COLO829 (cell line): ENCODE results near the gene EFCAB7.

ENCODE experiments used
- DNase-seq: peaks from one replicate; pipeline ENCODE4 v3.0.0; 2012; ENCODE audit warnings: low spot score

EFCAB7 gene, protein sequence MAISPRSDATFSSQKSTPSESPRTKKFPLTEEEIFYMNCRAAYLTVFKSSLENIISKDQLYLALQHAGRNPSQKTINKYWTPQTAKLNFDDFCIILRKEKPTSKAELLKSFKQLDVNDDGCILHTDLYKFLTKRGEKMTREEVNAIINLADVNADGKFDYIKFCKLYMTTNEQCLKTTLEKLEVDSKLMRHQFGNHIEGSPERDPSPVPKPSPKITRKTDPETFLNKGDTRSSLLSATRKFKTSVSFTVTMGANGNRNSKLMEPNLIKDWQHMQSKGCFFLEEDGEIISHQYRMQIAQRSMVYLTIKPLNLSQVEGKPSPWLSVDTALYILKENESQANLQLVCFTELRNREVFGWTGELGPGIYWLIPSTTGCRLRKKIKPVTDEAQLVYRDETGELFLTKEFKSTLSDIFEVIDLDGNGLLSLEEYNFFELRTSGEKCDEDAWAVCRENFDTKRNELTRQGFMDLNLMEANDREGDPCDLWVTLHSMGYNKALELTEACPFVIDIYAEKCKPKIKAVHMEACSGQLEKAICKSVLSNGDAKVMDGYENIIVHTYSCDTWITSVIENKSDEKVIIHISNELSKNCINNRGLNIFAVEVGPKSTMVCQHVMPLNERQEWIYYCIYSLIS

DNA sequence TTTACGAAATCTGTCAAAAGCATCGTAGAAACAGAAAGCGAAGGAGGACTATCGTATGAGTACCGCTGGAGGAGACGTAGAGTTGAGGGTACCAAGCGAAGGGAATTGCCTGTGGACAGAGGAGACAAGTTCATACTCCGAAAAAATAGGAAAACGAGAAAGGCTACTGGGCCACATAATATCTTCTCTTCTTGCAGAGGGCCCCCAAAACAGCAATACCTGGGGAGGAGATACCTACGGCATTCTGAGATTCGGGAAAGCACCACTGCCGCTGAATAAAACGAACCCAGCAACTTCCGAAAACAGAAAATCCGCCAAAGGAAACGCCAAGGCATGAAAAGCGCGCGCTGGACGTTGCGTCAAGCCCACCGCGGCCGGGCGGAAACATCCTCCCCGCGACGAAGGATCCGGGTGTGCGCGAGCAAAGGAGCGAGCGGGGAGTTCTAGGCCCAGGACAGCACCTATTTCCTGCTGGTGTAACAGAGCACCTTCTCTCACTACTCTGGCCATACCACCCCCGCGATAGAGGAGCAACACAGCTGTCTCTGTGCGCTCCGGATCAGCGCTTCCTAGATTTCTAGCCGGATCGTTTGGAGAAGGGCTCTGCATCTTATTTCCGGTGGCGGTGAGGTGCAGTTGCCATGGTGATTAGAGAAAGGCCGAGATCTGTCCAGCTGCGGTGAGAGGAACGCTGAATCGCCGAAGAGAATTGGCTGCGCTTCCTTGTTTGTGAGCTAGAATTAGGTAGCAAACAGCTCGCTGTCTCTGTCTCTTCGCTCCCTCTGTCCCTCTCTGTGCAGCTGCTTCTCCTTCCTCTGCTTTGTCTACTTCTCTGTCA, at the start of gene EFCAB7, which contains the start of gene ITGB3BP:
EFCAB7 (plus strand) TSS at position 635 of the 838 bp plus-strand sequence. CDS start 2,048 bp downstream, outside the sequence.
ITGB3BP (minus strand) TSS at position 335 of the 838 bp plus-strand sequence; CDS start at position 243, 92 bp downstream.
- peak; percentile 82 for DNase-seq

DNA sequence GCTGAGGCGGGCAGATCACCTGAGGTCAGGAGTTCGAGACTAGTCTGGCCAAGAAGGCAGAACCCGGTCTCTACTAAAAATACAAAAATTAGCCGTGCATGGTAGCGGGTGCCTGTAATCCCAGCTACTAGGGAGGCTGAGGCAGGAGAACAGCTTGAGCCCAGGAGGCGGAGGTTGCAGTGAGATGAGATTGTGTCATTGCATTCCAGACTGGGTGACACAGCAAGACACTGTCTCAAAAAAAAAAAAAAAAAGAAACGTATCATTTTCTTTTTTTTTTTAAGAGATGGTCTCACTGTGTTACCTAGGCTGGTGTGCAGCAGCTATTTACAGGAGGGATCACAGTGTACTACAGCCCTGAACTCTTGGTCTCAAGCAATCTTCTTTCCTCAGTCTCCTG, 47.6 kb upstream of the EFCAB7 start:
- no peak for DNase-seq

DNA sequence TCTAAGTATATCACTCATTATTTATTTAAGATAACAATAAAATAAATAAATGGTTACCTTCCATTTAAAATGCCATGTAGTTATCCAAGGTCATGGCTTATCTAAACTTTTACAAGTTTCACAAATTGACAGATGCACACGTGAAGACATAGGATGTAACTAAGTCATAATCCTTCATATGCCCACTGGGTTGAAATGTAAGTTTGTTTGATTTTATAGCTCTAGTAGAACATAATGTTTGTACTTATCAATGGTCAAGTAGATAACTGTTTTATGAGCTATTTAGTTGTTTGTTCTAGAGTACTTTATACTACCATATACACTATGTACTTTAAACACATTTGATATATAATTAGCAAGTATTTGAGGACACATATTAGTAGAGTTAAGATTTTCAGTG, 43.3 kb upstream of the EFCAB7 start:
- DNase-seq = no peak

DNA sequence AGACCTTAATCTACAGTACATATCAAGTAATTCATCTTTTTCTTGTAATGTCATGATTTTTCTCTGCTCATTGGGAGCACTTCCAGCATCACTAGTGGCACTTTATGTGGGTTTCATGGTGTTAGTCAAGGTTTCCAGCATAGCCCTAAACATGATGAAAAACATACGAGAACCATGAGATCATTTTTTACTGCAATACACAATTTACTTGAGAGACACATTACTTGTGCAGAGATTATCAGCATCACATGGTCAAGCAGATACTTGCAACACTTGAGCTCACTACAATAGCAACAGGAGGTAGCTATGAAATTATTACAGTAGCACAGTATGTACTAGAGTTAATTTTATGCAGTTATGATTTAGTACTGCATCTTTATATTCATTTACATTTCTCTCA, 36.7 kb upstream of the EFCAB7 start:
- no peak for DNase-seq

DNA sequence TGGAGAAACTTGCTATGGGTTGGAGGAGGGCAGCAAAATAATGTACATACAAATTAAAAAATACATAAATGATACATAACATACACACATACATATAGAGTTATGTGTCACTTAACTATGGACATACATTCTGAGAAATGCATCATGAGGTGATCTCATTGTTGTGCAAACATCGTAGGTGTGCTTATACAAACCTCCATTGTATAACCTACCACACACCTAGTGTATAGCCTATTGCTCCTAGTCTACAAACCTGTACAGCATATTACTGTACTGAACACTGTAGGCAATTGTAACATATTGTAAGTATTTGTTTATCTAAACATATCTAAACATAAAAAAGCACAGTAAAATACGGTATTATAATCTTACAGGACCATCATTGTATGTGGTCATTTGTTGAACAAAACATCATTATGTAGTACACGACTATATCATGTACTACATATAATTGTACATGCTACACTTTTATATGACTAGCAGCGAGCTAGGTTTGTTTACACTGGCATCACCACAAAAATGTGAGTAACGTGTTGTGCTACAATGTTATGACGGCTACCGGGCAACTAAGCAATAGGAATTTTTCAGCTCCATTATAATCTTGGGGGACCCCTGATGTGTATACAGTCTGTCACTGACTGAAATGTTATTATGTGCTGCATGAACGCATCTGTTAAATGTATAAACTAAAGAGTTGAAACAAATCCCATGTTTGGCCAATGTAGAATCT, 35.8 kb upstream of the EFCAB7 start:
- no peak for DNase-seq

DNA sequence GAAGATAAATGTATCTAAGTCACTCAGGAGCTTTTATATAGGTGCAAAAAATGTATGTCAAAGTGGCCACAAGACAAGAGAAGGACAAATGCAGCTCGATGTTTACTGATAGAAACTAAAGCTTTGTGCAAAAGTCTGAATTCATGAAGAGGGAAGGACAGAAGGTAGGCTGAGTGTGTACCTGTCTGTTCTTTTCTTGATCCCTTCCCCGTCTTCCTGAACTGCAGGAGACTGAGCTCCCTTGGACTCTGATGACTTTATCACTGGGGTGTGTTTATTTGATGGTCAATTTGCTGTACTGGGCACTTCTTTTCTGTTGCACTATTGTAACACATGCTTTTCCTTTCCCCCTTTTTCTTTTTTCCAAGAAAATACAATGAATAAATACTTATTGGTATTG, 25.7 kb upstream of the EFCAB7 start:
- no peak for DNase-seq

DNA sequence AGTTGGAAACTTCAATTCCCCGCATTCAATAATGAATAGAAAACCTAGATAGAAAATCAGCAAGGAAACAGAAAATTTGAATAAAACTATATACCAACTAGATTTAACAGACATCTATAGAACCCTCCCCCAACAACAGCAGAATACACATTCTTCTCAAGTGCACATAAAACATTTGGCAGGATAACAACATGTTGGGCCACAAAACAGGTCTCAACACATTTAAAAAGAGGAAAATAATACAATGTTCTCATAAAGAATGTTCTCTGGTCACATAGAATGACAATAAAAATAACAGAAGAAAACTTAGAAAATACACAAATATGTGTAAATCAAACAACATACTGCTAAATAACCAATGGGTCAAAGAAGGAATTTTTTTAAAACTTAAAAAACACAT, 25.2 kb upstream of the EFCAB7 start:
- DNase-seq = no peak

DNA sequence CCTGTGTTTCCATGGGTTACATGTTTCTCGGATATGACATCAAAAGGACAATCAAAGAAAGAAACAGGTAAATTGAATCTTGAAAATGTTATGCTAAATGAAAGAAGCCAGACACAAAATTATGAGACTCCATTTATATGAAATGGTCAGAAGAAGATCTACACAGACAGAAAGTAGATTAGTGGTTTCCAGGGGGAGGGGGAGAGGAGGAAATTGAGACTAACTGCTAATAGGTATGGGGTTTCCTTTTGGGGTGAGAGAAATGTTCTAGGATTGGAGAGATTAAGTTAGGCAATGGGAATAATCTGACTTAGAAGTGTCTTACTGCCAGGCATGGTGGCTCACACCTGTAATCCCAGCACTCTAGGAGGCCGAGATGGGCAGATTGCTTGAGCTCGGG, 22.1 kb upstream of the EFCAB7 start:
- DNase-seq = no peak

DNA sequence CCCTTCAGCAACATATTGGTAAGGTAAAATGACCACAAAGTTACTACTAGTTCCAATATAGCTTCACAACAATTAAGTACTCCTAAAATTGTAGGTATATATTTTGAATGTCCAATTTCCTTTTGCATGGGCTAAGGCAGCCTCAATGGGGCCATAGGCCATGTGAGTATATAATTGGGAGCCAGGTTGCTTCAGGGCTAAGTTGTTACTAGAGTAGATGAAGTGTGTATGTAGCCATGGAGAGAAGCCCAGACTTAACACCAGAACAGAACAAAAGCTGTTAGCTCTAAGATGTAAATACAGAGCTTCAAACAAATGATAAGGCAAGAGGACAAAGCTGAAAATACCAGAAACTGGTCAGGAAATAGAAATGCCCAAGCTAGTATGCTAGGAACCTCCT, 16.5 kb upstream of the EFCAB7 start:
- DNase-seq = no peak

DNA sequence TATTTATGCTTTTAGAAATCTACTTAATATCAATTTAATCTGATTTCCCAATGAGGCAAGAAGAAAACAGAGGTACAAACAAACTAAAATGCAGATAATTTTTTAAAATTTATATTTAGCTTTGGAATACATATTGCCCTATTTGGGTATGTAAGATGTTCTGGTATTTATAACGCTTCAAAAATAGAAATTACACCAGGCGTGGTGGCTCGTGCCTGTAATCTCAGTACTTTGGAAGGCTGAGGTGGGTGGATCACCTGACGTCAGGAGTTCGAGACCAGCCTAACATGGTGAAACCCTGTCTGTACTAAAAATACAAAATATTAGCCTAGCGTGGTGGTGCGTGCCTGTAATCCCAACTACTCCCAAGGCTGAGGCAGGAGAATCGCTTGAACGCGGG, 13.6 kb upstream of the EFCAB7 start:
- no peak for DNase-seq

DNA sequence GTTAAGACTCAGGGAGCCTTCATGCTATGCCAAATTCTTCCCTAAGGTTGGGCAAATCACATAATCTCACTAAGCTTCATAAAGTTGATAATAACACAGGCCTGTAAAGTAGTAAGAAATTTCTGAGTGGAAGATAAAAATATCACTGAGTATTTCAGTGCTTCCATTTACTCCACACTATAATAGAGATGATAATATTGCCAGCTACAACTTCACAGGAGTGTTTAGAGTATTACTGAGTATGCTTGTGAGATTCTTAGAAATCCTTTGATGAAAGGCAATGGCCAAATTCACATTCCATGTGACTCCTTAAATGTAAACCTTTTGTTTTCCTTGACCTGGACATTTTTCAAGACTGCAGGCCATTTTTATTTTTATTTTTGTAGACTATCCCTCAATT, 10.7 kb upstream of the EFCAB7 start:
- no peak for DNase-seq

DNA sequence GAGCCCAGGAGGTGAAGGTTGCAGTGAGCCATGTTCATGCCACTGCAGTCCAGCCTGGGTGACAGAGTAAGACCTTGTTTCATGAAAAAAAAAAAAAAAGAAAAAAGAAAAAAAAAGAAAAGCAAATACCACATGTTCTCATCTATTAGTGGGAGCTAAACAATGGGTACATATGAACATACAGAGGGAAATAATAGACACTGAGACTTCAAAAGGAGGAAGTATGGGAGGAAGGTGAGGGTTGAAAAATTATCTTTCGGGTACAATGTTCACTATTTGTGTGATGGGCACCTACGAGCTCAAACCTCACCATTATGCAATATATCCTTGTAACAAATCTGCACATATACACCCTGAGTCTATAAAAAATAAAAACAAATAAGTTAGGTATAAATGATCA, 6.7 kb upstream of the EFCAB7 start:
- no peak for DNase-seq

DNA sequence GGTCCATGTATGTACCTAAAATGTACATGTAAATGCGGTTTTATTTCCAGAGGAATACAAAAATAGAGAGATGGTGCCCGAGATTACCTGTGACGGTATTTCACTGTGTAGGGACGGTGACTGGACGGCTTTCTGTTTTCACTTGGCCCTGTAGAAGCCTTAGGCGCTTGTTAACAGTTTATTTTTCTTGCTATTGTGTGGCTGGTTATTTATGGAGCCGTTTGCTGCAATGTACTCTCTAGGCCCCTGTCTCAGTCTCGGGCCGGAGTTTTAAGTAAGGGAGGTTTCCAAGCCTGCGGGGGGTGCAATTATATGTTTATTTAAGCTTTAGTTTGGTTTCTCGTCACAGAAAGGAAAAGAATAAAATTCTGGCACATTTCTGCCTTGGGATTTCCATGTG, 413 bp downstream of the EFCAB7 start:
- DNase-seq = no peak

DNA sequence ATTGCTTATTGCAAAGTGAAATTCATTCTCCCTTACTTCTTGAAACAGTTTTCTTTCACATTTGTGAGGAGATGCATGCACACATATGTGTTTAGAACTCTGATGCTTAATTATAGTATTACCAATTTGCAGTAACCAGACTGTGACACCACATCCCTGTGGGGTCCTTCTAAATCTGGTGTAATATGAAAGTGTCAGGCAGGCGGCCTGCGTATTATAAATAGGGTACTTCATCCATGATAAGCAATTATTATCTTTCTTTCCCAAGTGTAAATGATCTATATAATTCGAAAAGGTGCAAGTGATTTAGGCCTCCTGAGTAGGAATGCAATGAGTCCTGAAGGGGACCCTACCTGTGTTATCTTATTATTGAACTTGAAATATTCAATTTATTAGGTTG, 876 bp downstream of the EFCAB7 start:
- DNase-seq = no peak

DNA sequence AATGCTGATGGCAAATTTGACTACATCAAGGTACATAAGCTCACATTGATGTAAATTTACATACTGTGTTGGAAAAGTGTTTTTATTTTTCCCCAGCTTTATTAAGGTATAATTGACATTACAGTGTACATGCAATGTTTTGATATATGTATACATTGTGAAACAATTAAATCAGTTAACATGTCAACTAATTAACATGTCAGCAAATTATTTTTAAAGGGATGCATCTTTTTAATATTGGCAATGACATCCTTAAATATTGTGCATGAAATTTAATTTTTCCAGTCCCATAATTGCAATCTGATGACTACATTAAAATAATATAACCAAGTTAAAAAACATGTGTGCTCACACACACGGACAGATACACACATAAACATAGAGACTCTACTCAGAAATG, 9.4 kb downstream of the EFCAB7 start:
- no peak for DNase-seq

DNA sequence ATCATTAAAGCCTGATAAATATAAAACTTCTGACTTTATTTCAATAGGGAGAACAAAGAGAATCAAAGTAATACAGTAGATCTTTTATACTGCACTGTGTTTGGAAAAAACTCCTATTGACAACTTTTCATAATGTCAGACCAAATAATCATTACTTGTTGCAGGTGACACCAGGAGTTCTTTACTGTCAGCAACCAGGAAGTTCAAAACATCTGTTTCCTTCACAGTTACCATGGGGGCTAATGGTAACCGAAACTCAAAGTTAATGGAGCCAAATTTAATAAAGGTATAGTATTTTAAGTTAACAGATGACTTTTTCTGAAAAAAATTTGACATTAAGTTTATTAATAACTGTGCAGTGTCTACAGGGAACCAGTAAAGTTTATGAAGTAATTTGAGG, 10.6 kb downstream of the EFCAB7 start:
- DNase-seq = no peak

DNA sequence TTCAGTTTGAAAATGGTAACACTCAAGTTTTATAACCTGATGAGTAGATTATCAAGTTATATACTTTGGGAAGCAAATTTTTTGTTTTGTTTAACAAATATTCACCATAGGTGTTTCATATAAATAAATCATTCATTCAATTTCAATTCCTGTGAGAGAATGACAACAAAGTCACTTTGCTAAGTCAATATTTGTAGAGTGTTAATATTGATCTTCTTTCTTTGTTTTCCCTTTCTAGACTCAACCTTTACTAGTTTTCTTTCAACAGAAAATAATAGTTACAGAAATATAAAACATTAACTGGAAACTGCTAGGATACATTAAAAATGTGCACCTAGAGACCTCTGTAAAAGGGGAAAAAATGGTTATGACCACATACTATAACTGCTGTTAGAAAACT, 11.1 kb downstream of the EFCAB7 start:
- no peak for DNase-seq

DNA sequence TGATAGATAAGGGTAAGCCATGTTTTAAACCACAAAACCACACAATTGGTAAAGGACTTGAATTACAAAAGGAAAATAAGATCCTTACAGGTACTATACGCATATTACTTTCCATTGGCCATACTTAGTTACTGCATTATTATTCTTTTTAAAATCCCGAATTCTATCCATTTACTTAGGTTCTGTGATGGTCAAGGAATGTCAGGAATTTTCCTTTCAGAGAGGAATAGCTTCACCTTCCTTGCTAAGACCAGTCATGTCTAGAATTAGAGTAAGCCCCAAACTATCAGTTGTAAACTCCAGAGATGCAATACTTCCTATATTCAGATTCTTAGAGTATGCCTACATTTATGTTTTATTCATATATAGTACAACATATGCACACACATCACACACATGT, 13.7 kb downstream of the EFCAB7 start:
- no peak for DNase-seq

DNA sequence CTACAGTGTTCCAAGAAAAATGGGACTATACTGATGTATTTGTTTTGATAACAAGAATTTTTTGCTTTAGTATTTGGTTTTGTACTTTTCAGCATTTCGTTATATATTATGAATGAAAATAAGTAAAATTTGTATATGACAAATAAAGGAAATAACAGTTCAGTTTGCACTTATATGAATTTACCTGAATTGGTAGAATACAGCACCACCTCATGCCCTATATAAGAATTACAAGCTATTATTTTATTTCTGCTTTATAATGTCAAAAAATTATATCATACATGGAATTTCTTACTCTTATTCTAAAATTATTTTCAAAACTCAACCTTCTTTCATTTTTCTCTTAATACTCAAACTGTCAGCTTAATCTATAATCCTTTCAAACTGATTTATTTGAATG, 14.6 kb downstream of the EFCAB7 start:
- DNase-seq = no peak

DNA sequence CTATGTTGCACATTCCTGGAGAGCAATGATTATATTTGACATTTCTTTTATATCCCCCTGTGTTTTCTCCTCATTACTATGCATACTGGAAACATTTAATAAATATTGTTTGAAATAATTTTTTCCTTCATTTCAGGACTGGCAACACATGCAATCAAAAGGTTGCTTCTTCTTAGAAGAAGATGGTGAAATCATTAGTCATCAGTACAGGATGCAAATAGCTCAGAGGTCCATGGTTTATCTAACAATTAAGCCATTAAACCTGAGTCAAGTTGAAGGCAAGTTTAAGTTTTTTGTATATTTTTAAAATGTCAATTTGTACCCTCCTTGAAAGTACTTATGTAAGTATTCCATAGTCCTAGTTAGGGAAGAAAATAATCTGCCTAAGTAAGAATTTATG, 22.5 kb downstream of the EFCAB7 start:
- DNase-seq = peak; percentile 41

DNA sequence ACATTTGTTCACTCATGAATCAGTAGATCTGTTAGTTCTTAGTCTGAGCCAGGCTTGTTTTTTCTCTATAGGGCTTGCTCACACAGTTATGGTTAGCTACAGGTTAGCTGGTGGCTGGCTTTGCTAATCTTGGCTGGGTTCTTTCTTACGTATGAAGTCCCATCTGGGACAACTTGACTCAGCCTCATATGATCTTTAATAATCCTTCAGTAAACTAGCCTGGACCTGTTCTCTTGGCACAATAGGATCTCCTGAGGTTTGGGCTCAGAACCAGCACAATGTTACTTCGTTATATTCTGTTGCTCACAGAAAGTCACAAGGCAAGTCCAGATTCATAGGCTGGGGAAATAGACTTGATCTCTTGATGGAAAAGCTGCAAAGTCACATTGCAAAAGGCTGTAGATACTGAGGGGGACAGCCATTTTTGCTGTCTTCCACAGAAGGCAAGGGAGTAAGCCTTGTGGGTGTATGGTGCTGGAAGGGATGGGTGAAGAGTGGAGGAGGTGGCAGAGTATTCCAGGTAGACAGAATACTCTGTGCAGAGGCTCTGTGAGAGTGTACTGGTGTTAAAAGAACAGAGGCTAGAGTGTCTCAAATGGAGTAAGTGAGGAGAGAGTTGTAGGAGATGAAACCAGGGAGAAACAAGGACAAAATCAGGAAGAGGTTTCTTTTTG, 24.4 kb downstream of the EFCAB7 start:
- peak; percentile 18 for DNase-seq

DNA sequence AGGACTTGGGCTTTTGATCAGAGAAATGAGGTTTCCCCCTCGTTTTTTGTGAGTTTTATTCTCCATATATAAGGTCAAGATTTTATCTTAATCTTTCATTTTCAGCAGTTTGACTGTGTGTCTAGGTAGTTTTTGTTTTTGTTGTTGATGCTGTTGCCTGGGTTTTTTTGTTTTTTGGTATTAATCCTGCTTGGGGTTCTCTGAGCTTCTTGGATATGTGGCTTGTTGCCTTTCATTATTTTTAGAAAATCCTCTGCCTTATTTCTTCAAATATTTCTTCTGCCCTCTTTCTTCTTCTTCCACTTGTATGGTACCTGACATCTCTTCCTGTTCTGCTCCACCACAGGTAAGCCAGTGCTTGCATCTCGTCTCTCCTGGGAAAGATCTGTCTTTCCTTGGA, 25.0 kb downstream of the EFCAB7 start:
- no peak for DNase-seq
